ENCODE results near the gene MPL.

DNA sequence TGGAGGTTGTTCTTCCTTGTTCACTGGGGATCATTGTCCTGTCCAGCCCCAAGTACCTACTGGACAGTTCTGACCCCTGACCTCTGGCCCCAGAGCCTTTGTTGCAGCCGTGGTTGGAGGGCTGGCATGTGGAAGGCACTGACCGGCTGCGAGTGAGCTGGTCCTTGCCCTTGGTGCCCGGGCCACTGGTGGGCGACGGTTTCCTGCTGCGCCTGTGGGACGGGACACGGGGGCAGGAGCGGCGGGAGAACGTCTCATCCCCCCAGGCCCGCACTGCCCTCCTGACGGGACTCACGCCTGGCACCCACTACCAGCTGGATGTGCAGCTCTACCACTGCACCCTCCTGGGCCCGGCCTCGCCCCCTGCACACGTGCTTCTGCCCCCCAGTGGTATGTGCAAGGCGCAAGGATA, 25.4 kb upstream of the MPL start:
- TF ChIP-seq, protein P1, sequence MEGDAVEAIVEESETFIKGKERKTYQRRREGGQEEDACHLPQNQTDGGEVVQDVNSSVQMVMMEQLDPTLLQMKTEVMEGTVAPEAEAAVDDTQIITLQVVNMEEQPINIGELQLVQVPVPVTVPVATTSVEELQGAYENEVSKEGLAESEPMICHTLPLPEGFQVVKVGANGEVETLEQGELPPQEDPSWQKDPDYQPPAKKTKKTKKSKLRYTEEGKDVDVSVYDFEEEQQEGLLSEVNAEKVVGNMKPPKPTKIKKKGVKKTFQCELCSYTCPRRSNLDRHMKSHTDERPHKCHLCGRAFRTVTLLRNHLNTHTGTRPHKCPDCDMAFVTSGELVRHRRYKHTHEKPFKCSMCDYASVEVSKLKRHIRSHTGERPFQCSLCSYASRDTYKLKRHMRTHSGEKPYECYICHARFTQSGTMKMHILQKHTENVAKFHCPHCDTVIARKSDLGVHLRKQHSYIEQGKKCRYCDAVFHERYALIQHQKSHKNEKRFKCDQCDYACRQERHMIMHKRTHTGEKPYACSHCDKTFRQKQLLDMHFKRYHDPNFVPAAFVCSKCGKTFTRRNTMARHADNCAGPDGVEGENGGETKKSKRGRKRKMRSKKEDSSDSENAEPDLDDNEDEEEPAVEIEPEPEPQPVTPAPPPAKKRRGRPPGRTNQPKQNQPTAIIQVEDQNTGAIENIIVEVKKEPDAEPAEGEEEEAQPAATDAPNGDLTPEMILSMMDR (IDR thresholded peaks at IDR 0.05) = no peak
- TF ChIP-seq POLR2AphosphoS5 (IDR thresholded peaks at IDR 0.05) (no peak), POLR2A (IDR thresholded peaks at IDR 0.05) (no peak), EP300 (IDR thresholded peaks at IDR 0.05) (no peak)

Measured in upper lobe of left lung (tissue), 4 donors.